ENCODE data around the gene NT5DC1. TPM values are rescaled to one million over a fixed set of nuclear protein-coding genes. Genes with fewer than 3 reads are reported as not detected.

NT5DC1 gene
- total RNA-seq, 1 donor from 2014 or later: 3.4 TPM

- Histone ChIP-seq H3K36me3 (ENCODE audit: control insufficient read depth, insufficient read depth, low read length) (no peaks in the 10 kb centered on the region), H3K27me3 (ENCODE audit: control insufficient read depth, insufficient read depth, low read length) (no peaks in the 10 kb centered on the region), H3K4me3 (ENCODE audit: low read depth, low read length) (peak within 1 kb of the TSS; percentile 47)
- FAIRE-seq: no peak
- peak; percentile 89 for DNase-seq (ENCODE audit: low read depth)
- peak; percentile 27 for TF ChIP-seq CTCF (IDR thresholded peaks at IDR 0.05; ENCODE audit: insufficient read depth, low read length, severe bottlenecking)
These were observed 39.9 kb upstream of the NT5DC1 start, which contains the start of gene FRK for GRCh38 chr6:116060572-116061283. FRK (minus strand) TSS chr6:116060891; CDS start chr6:116060311, 580 bp downstream.

GRCh38 chr6:116062496-116062895, 38.2 kb upstream of the NT5DC1 start:
- no peak for FAIRE-seq
- no peak for DNase-seq (ENCODE audit: low read depth)
- Histone ChIP-seq H3K27me3 (ENCODE audit: control insufficient read depth, insufficient read depth, low read length) (no peaks in the 10 kb centered on the region), H3K36me3 (ENCODE audit: control insufficient read depth, insufficient read depth, low read length) (no peaks in the 10 kb centered on the region), H3K4me3 (ENCODE audit: low read depth, low read length) (no peak overlapping the region)
- no peak for TF ChIP-seq CTCF (IDR thresholded peaks at IDR 0.05; ENCODE audit: insufficient read depth, low read length, severe bottlenecking)

GRCh38 chr6:116064666-116065065, 36.0 kb upstream of the NT5DC1 start:
- no peak for TF ChIP-seq CTCF (IDR thresholded peaks at IDR 0.05; ENCODE audit: insufficient read depth, low read length, severe bottlenecking)
- Histone ChIP-seq H3K27me3 (ENCODE audit: control insufficient read depth, insufficient read depth, low read length) (no peaks in the 10 kb centered on the region), H3K36me3 (ENCODE audit: control insufficient read depth, insufficient read depth, low read length) (no peaks in the 10 kb centered on the region), H3K4me3 (ENCODE audit: low read depth, low read length) (no peak overlapping the region)
- DNase-seq (ENCODE audit: low read depth): no peak
- FAIRE-seq: no peak

- TF ChIP-seq CTCF (IDR thresholded peaks at IDR 0.05; ENCODE audit: insufficient read depth, low read length, severe bottlenecking): no peak
- Histone ChIP-seq H3K36me3 (ENCODE audit: control insufficient read depth, insufficient read depth, low read length) (no peaks in the 10 kb centered on the region), H3K4me3 (ENCODE audit: low read depth, low read length) (no peak overlapping the region), H3K27me3 (ENCODE audit: control insufficient read depth, insufficient read depth, low read length) (no peaks in the 10 kb centered on the region)
- DNase-seq (ENCODE audit: low read depth) (no peak), FAIRE-seq (peak; percentile 83)
These were observed 33.9 kb upstream of the NT5DC1 start for GRCh38 chr6:116066789-116067188.

- no peak overlapping the region for H3K4me3 ChIP-seq (ENCODE audit: low read depth, low read length)
- no peak for DNase-seq (ENCODE audit: low read depth)
- H3K36me3 ChIP-seq (ENCODE audit: control insufficient read depth, insufficient read depth, low read length): no peaks in the 10 kb centered on the region
- TF ChIP-seq CTCF (IDR thresholded peaks at IDR 0.05; ENCODE audit: insufficient read depth, low read length, severe bottlenecking): no peak
- no peak for FAIRE-seq
- no peaks in the 10 kb centered on the region for H3K27me3 ChIP-seq (ENCODE audit: control insufficient read depth, insufficient read depth, low read length)
These were observed 30.6 kb upstream of the NT5DC1 start for GRCh38 chr6:116070101-116070500.
